Endothelial cell of umbilical vein (primary cell): ENCODE data around the gene SPINK9. TPM values are rescaled to one million over a fixed set of nuclear protein-coding genes. Genes with fewer than 3 reads are reported as not detected.

Source experiments
- BruUV-seq: library from RNA; stranded (reverse); fragments of 400-500 nt; replicated peaks from 2 replicates; lab custom pipeline; 2021; lab: Mats Ljungman, UMichigan
- CTCF ChIA-PET: fragments of 300-600, 350-600 bp; sonication (Branson Sonifier 250); formaldehyde crosslinking; loops from one replicate; lab custom pipeline; 2021; ENCODE audit warnings: antibody characterized with exemption, inconsistent platforms; lab: Charles Lee
- POLR2A ChIA-PET: fragments of 300-600, 350-600 bp; sonication (Branson Sonifier 250); formaldehyde crosslinking; loops from one replicate; lab custom pipeline; 2021; ENCODE audit warnings: antibody characterized with exemption, inconsistent platforms; lab: Charles Lee
- DNase-seq: peaks from one replicate; pipeline ENCODE4 v3.0.0-alpha.2; 2011; ENCODE audit warnings: low read depth, low spot score
- FAIRE-seq: peaks from 2 replicates; lab custom pipeline; 2011; peaks lifted over from hg19 to GRCh38; lab: Jason Lieb, UNC
- H2AFZ ChIP-seq: 2 replicates; pipeline ENCODE4 v1.6.0; 2012; ENCODE audit warnings: low read depth, low read length, control low read depth, inconsistent platforms
- H3K27ac ChIP-seq: 2 replicates; pipeline ENCODE4 v1.5.1; 2011; ENCODE audit warnings: low read depth, mild to moderate bottlenecking, control low read depth, low read length, moderate library complexity; ENCODE audit not compliant: insufficient read depth
- H3K27me3 ChIP-seq, 2 experiments: 2 replicates each; pipeline versions ENCODE4 v1.6.0 to v1.6.1; 2011; ENCODE audit warnings: low read length in 2 of 2, mixed read lengths in 1 of 2; ENCODE audit not compliant: control insufficient read depth in 2 of 2, insufficient read depth in 2 of 2
- H3K36me3 ChIP-seq, 2 experiments: 2 replicates in 1 of 2; 3 replicates in 1 of 2; pipeline ENCODE4 v1.5.1; 2011; ENCODE audit warnings: low read length in 2 of 2, mild to moderate bottlenecking in 1 of 2, moderate library complexity in 1 of 2; ENCODE audit not compliant: control insufficient read depth in 2 of 2, insufficient read depth in 2 of 2; ENCODE audit errors: extremely low read depth in 1 of 2
- H3K4me1 ChIP-seq: 3 replicates; pipeline ENCODE4 v1.5.1; 2011; ENCODE audit warnings: mild to moderate bottlenecking, low read length; ENCODE audit not compliant: control insufficient read depth, insufficient read depth; ENCODE audit errors: extremely low read depth
- H3K4me2 ChIP-seq: 2 replicates; pipeline ENCODE4 v1.6.1; 2011; ENCODE audit warnings: low read length, control low read depth, mixed read lengths; ENCODE audit not compliant: insufficient read depth
- H3K4me3 ChIP-seq, 3 experiments: fragments of 200-600 bp in 1 of 3; sonication (generic), shearing (Covaris generic) in 1 of 3; replicated peaks in 1 of 3; 2 replicates each; pipeline ENCODE4 v1.5.1; 2011 to 2016; ENCODE audit warnings: control low read depth in 3 of 3, low read length in 3 of 3, mild to moderate bottlenecking in 2 of 3, inconsistent platforms in 1 of 3, low read depth in 1 of 3, moderate library complexity in 1 of 3; ENCODE audit not compliant: insufficient read depth in 1 of 3
- H3K79me2 ChIP-seq: 2 replicates; pipeline ENCODE4 v1.6.0; 2012; ENCODE audit warnings: low read length, inconsistent platforms; ENCODE audit not compliant: control insufficient read depth, insufficient read depth
- H3K9ac ChIP-seq: replicated peaks from 2 replicates; pipeline ENCODE3; 2011; ENCODE audit warnings: low read length, control low read depth; ENCODE audit not compliant: insufficient read depth; ENCODE audit errors: extremely low read depth
- H3K9me1 ChIP-seq: replicated peaks from 3 replicates; pipeline ENCODE4 v1.6.0; 2011; ENCODE audit warnings: mild to moderate bottlenecking, low read length; ENCODE audit not compliant: control insufficient read depth, insufficient read depth; ENCODE audit errors: extremely low read depth
- H3K9me3 ChIP-seq: replicated peaks from 2 replicates; pipeline ENCODE4 v1.5.1; 2012; ENCODE audit warnings: low read length, inconsistent platforms; ENCODE audit not compliant: control insufficient read depth, insufficient read depth
- H4K20me1 ChIP-seq: replicated peaks from 2 replicates; pipeline ENCODE3; 2011; ENCODE audit warnings: mild to moderate bottlenecking, low read length; ENCODE audit not compliant: control insufficient read depth, insufficient read depth; ENCODE audit errors: extremely low read depth
- EZH2 ChIP-seq: IDR thresholded peaks from 2 replicates; pipeline ENCODE4 v1.6.1; 2012; ENCODE audit warnings: borderline replicate concordance, low read depth, mild to moderate bottlenecking, moderate library complexity, low read length, inconsistent platforms; ENCODE audit not compliant: severe bottlenecking
- FOS ChIP-seq: IDR thresholded peaks from 2 replicates; pipeline ENCODE4 v1.6.1; 2011; ENCODE audit warnings: mild to moderate bottlenecking, low read length, moderate library complexity, borderline replicate concordance; ENCODE audit not compliant: insufficient read depth
- GATA2 ChIP-seq: IDR thresholded peaks from 2 replicates; pipeline ENCODE4 v1.7.0; 2011; ENCODE audit warnings: low read depth, mild to moderate bottlenecking, moderate library complexity, mixed read lengths, low read length; ENCODE audit not compliant: insufficient read length, insufficient read depth
- JUN ChIP-seq: IDR thresholded peaks from 2 replicates; pipeline ENCODE4 v1.6.1; 2011; ENCODE audit warnings: borderline replicate concordance, low read depth; ENCODE audit not compliant: insufficient read length, insufficient read depth
- MYC ChIP-seq: IDR thresholded peaks from one replicate; pipeline ENCODE4 v1.6.1; 2011; ENCODE audit warnings: mild to moderate bottlenecking, low read depth, low read length
- POLR2A ChIP-seq: IDR thresholded peaks from 2 replicates; pipeline ENCODE4 v1.6.1; 2012; ENCODE audit warnings: low read depth, mild to moderate bottlenecking, control low read depth, low read length
- POLR2AphosphoS5 ChIP-seq: IDR thresholded peaks from 2 replicates; pipeline ENCODE4 v1.6.1; 2012; ENCODE audit warnings: low read depth, mild to moderate bottlenecking, control low read depth, low read length, moderate library complexity; ENCODE audit not compliant: insufficient read depth
- dilution Hi-C: fragments of 300-500 bp; cut with MboI; formaldehyde crosslinking; loops from one replicate; pipeline ENCODE4 v1.15.0; 2019; ENCODE audit warnings: low sequenced_read_pairs; ENCODE audit not compliant: extremely low pct_ligation_motif_present
- intact Hi-C: fragments of 100-400 bp; cut with micrococcal nuclease; formaldehyde crosslinking; loops from one replicate; pipeline ENCODE4 v1.10.0; 2022
- polyA plus RNA-seq, 4 experiments: library from polyadenylated mRNA; depleted of rRNA in 3 of 4; stranded (reverse) in 3 of 4; unstranded in 1 of 4; fragments of >200 nt; gene quantifications; 2 replicates each; pipeline versions ENCODE4 v1.2.1 to v1.2.3, GENCODE V29; 2011 to 2012; ENCODE audit warnings: missing spikeins in 1 of 4
- total RNA-seq: library from RNA; stranded (reverse); gene quantifications from 2 replicates; pipeline ENCODE4 v1.2.3, GENCODE V29; 2021
- TF ChIP-seq, protein P1 (sequence below), 2 donors: IDR thresholded peaks; 1 replicate in 1 of 2; 2 replicates in 1 of 2; pipeline ENCODE4 v1.5.1; 2011; ENCODE audit warnings: low read length in 2 of 2, mild to moderate bottlenecking in 2 of 2, moderate library complexity in 2 of 2, control low read depth in 1 of 2, inconsistent platforms in 1 of 2, low read depth in 1 of 2; ENCODE audit not compliant: insufficient read depth in 1 of 2; ENCODE audit errors: extremely low read depth in 1 of 2
- TF ChIP-seq, protein P2 (sequence below): IDR thresholded peaks from 2 replicates; pipeline ENCODE4 v1.6.1; 2011; ENCODE audit not compliant: insufficient read depth, insufficient read length

Gene SPINK9
- total and polyA plus RNA-seq, 2 donors (not counting 3 experiments of a cell fraction or from before 2014, with no cell fraction given): not detected

DNA sequence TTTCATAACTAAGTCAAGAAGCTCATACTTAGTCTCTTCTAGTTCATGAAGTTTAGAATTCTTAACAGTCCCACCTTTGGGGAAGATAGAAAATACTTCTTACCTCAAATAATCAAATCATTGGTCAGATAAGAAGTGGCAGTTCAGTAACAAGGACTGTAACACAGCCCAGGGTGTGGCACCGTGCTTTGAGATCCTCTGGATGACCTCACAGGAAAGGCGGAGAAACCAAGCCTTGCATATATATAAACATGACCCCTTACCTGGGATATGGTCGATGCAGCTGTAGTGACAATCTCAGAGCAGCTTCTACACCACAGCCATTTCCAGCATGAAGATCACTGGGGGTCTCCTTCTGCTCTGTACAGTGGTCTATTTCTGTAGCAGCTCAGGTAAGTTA, 23.2 kb upstream of the SPINK9 start, which contains the start of gene SPINK7:
Gene SPINK7 (plus strand): TSS at position 271 of the 400 bp plus-strand sequence. CDS start 61 bp downstream, at position 332.
- no peaks in the 10 kb centered on the region for H3K4me1 ChIP-seq
- H3K36me3 ChIP-seq: no peaks in the 10 kb centered on the region
- H3K4me3 ChIP-seq: no peak within 1 kb of the TSS
- H3K4me2 ChIP-seq: no peak within 1 kb of the TSS
- BruUV-seq: no TSS peak
- H3K9ac ChIP-seq: no peak within 1 kb of the TSS
- no peaks in the 10 kb centered on the region for H3K27me3 ChIP-seq
- no peaks in the 10 kb centered on the region for H4K20me1 ChIP-seq
- no peak for DNase-seq
- dilution Hi-C loops (no loop called here), intact Hi-C loops (no loop called here)
- H2AFZ ChIP-seq: no peak within 1 kb of the TSS
- TF ChIP-seq, protein P1, sequence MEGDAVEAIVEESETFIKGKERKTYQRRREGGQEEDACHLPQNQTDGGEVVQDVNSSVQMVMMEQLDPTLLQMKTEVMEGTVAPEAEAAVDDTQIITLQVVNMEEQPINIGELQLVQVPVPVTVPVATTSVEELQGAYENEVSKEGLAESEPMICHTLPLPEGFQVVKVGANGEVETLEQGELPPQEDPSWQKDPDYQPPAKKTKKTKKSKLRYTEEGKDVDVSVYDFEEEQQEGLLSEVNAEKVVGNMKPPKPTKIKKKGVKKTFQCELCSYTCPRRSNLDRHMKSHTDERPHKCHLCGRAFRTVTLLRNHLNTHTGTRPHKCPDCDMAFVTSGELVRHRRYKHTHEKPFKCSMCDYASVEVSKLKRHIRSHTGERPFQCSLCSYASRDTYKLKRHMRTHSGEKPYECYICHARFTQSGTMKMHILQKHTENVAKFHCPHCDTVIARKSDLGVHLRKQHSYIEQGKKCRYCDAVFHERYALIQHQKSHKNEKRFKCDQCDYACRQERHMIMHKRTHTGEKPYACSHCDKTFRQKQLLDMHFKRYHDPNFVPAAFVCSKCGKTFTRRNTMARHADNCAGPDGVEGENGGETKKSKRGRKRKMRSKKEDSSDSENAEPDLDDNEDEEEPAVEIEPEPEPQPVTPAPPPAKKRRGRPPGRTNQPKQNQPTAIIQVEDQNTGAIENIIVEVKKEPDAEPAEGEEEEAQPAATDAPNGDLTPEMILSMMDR (IDR thresholded peaks at IDR 0.05; ENCODE audit: extremely low read depth in 1 of 2, insufficient read depth in 1 of 2, low read depth in 1 of 2, low read length in 2 of 2): no peak
- TF ChIP-seq JUN: no peak
- TF ChIP-seq, protein P2, sequence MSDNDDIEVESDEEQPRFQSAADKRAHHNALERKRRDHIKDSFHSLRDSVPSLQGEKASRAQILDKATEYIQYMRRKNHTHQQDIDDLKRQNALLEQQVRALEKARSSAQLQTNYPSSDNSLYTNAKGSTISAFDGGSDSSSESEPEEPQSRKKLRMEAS: no peak
- no peak for TF ChIP-seq POLR2A
- TF ChIP-seq EZH2: no peak
- TF ChIP-seq FOS: no peak
- no peak for TF ChIP-seq GATA2
- TF ChIP-seq POLR2AphosphoS5: no peak
- TF ChIP-seq MYC: no peak
- H3K27ac ChIP-seq: no peak within 1 kb of the TSS
- no peaks in the 10 kb centered on the region for H3K9me3 ChIP-seq
- CTCF ChIA-PET: no interaction called here
- H3K79me2 ChIP-seq: no peaks in the 10 kb centered on the region
- H3K9me1 ChIP-seq: no peaks in the 10 kb centered on the region
- POLR2A ChIA-PET: no interaction called here
- FAIRE-seq: no peak
